TTC549 (cell line): ENCODE measurements around the gene DAB1.

Source experiments
- FAIRE-seq: peaks from 2 replicates; lab custom pipeline; 2012; peaks lifted over from hg19 to GRCh38; lab: Jason Lieb, UNC

The DAB1 gene

DNA sequence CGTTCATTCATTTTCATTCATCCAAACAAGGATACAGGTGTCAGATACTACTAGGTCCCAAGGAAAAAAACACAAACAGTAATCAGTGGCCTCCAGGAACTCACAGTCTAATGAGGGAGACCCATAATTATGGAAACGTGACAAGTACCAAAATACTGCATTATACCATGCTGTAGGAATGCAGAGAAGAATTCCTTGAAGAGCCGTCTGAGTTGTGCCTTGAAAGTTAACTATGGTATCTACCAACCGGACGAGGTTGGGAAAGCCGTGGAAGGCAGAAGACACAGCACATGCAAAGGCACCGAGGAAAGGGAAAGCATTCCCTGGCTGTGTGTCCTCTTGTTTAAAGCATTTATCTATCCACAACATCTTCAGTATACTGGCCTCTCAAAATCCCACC is 206.0 kb downstream of the DAB1 start:
- no peak for FAIRE-seq

- no peak for FAIRE-seq
Measured at GRCh38 chr1:57214951-57215575, 208.8 kb downstream of the DAB1 start.

DNA sequence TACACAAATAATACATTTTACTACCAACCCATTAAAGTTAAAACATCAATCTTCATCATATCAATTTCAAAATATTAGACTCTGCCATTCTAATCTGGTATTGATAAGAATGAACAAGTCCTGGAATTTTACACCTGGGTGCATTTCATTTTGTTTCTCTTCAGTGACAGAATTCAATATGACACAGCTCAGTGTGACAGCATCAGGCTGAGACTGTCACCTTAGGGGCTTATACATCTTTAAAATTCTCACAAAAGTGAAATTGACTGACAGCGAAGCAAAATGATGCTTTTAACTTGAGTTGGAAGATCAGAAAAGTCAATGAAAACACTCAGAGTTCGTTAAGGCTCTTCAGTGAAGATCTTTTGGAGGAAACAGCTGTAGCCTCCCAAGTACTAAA is 213.0 kb downstream of the DAB1 start:
- no peak for FAIRE-seq

- FAIRE-seq: no peak
Measured at GRCh38 chr1:57209495-57209894, 214.4 kb downstream of the DAB1 start.

- no peak for FAIRE-seq
Measured at GRCh38 chr1:57208741-57209302, 215.0 kb downstream of the DAB1 start.

DNA sequence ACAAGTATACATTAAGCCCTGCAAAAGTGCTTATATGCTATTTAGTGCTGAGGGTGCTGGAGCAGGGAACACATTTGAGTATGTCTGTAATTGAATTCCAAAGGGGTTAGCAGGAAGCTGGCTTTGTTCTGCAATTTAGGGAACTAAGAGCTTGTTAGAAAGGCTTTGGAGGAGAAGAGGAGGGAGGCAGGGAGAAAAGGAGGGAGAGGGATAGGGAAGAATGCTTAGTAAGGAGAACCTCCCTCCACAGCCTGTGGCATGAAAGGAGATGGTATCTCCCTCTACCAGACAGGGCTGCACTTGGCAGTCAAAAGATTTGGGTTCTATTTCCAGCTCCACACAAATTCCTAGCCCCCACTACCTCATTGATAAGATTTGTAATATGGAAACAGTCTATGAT is 217.8 kb downstream of the DAB1 start:
- no peak for FAIRE-seq

DNA sequence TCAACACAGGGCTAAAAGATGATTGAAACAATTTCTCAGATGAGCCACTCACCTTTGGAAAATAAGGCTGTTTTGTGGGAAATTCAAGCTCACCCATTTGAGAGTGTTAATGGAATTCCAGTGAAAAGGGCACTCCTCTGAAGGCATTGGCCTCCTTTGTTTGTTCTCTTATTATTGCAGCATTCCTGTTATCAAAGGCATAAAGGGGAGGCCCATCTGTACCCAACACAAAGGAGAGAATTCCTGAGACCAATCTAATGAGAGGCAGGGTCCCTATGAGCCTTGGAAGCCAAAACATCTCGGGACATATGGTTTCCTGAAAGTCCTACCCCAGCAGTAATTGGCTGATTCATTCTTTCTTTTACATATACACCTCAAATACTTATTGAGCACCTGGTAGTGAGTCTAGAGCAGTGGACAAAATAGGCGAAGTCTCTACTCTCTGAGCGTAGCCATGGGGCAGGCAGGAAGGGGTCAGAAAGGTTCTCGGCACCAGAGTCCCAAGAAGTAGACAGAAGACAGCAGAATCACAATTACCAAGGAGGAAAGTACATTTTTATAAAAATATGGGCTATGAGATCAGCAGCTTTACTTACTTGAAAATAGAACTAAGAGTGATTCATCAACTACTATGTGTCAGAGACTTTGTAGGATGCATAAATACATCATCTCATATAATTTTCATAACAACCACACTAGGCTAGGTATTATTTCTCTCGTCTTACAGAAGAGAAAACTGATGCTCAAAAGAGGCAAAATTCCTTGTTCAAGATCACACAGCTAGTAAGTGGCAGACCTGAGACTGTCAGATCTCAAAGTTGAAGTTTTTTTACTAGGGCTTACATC is 218.7 kb downstream of the DAB1 start:
- no peak for FAIRE-seq

GRCh38 chr1:57204091-57204490 is 219.8 kb downstream of the DAB1 start:
- FAIRE-seq: no peak

DNA sequence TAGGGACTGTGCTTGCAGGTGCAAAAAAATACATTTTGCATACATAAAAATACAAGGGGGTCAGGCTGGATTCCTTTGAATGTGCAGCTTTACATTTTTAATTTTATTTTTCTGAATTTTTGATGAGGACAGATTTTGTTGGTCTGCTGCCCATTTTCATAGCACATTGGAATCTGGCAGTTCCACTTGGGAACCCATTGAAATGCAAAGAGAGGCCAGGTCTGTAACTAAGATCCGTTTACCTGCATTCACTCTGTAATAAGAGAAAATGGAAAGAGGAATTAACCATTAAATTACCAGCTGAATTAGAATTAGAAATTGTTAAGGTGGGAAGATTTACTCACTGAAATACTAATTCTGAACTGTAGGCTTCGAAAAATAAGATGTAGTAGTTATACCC is 221.6 kb downstream of the DAB1 start:
- FAIRE-seq: no peak

DNA sequence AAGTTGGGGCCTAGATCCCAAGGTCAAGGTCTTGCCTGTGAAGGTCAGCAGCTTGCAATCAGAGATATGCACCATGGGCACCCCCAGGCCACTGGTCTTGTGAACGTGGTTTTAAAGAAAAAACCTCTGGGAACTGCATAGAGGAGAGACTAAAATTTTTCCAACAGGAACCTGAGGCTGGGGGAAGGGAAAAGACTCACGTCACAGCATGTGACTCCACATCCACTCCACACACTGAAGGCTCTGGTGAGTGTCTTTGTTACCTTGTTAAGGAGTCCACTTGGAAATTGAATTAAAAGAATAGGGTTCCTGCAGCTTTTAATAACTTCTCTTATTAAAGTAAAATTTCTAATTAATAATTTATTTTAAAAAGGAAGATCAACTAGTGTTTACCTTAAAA is 224.9 kb downstream of the DAB1 start:
- FAIRE-seq: no peak

DNA sequence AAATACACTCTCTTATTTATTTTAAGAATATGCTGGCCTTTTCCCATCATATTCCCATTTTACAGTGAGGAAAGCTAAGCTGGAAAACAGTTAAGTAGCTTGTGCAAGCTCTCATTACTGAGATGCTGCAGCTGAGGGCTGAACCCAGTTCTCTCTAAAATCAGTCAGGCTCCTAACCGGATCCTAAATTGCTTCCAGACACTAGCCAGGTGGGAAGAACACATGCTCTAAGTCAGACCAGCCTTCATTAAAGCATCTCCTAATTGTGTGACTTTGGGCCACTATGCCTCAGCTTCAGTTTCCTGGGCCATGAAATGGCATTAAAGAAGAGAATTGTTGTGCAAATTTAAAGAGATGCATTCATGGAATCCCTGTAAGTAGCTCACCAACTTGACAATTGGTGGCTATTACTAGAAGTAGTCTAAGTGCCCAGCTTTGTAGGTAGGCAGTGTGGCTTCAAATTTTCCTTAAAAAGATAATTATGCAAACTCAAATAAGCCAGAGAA is 228.4 kb downstream of the DAB1 start:
- FAIRE-seq: no peak

DNA sequence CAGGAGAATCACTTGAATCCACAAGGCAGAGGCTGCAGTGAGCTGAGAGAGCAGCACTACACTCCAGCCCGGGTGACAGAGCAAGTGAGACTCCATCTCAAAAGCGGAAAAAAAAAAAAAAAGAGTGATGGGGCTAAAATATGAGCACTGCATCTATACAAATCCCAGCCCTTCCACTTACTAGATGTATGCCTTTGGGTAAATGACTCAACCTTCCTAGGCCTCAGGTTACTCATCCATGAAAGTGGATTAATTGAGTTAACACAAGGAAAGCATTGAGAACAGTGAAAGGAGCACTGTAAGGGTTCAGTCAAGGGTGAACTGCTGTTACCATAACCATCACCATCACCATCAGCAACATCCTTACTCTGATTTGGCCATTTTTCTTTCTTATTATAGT is 231.6 kb downstream of the DAB1 start:
- no peak for FAIRE-seq

DNA sequence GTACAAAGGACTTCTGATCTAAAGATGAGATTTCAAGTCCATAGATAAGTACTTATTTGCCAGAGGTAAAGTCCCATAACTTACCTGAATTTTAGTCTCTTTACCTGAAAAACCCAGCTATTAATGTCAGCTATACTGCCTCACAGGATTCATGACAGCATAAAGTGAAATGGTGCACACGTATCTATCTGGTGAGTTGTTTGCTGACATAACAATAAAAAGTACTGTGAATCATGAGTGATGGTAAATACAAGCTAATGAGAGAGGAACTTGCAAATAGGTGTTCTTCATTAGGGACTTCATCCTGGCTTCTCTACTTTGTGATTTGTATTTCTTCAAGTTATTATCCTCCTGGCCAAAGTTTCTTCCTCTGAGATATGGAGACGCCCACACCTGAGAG is 233.0 kb downstream of the DAB1 start:
- no peak for FAIRE-seq

DNA sequence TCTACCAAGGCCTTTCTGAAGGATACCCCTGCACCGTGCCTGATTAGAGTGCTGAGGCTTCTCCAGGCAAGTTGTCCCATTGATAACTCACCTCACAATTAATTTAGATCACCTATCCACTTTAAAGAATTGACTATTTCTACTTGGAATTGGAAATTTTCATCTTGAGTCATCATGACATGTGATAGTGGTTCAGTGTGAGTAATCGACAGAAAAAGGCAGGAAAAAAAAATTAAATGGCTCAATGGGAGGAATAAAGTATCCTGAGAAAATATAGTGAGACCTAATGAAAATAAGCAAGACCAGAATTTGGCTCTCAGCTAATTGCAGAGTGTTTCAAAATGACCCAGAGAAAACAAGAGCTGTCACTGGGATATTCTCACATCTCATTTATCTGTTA is 235.7 kb downstream of the DAB1 start:
- FAIRE-seq: no peak

DNA sequence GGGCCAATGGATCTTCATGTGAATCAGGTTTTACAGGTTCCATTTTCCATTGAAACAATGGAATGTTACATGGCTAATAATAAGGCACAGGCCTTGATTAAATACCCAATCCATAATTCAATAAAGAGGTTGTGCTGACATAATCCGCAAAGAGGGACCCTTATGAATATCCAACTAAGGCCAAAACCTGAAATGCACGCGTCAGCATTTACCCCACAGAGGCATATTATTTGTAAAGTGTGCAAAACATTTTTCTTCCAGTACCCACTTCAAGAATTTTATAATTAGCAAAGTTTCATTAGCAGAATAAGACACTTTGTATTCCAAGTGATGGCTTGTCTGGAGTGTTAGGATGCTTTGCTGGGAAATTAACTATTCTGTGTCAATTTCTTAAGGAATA is 237.4 kb downstream of the DAB1 start:
- no peak for FAIRE-seq

DNA sequence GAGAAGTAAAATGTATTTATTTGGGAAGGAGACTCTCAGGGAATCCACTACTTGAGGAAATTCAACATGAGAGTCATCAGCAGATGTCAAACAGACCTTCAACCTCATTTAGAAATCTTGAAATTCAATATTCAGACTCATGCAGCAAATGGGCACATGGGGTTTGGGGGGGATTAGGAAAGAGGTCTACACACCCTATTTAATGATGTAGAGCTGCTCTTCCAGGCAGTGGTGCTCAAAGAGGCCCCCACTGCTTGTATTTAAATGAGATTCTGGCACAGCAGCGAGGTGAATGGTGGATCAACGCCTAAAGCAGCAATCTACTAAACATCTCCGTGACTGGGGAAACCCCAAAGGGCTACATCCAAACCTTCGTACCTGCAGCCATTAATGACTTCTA is 244.9 kb downstream of the DAB1 start:
- no peak for FAIRE-seq

- no peak for FAIRE-seq
Measured at GRCh38 chr1:57175506-57175905, 248.4 kb downstream of the DAB1 start.

GRCh38 chr1:57172040-57172439 is 251.8 kb downstream of the DAB1 start:
- FAIRE-seq: no peak

DNA sequence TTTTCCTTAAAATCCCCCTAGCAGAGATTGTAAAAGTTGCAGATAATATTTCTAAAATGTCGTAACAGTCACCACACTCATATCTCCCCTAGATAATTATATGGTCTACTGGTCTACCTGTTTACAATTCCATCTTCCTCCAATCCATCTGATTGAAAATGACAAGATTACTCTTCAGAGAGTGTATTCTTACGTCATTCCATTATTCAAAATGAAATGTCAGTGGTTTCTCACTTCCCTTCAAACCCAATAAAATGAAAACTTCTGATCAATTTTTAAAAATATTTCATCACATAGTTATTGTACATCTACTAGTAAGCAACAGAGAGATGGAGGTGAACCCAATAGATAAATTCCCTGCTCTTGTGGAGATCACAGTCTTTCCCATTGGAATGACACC is 255.9 kb downstream of the DAB1 start:
- no peak for FAIRE-seq

DNA sequence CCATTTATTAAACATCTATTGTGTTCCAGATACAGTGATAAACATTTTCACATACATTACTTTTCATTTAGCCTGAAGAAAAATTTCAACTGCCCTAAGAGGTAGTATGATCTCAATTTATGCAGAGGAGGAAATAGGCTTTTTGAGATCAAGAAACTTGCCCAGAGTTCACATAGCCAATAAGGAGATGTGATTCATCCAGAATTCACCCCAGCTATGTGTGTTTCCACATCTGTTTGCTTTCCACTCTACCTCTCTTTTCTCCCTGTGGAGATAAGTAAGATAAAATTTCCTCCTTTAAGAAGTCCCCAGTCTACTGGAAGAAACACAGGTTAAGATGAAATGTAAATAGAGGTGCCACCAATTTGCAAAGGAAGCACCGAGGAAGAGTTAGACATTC is 258.3 kb downstream of the DAB1 start:
- no peak for FAIRE-seq

- FAIRE-seq: no peak
Measured at GRCh38 chr1:57164584-57164983, 259.3 kb downstream of the DAB1 start.

DNA sequence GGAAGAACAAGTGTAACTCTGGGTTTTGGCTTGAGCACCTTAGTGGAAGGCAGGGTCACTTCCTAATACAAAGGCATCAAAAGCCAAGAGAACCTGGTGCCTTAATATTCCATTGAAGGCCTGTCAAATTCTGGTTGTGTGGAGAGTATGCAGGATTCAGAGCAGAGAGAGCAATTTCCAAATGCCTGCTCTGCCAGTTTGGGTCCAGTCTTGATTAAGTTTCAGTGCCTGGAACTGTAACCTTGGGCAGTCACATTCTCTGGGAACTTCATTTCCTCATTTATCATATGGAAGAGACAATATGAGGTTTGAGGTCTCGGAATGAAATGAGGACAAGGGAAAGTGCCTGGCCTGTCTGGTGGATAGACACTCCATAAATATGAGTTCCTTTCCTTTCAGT is 260.1 kb downstream of the DAB1 start:
- FAIRE-seq: no peak

DNA sequence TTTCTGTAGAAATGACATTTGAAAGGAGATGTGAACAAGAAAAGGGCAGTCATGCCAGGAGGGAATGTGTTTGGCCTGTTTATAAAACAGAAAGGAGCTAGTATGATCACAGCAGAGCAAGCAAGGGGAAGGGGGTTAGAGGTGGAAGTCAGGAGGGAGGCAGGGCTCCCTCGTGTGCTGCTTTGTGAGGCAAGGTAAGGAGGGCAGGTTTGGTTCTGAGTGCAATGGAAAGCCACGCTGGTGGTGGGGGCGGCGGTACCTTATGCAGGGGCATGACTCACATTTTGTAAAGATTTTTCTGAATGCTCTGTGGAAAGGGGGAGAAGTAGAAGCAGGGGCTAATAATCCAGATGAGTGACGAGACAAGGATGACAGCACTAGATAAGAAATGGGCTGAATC is 260.5 kb downstream of the DAB1 start:
- no peak for FAIRE-seq
